Measurements from ENCODE around the gene MYBPH.

The MYBPH gene

GRCh38 chr1:203217139-203217655 lies 41.6 kb upstream of the MYBPH start:
- H3K4me3 ChIP-seq (ENCODE audit: low read depth, low read length), result no peak overlapping the region
- TF ChIP-seq, protein P1, sequence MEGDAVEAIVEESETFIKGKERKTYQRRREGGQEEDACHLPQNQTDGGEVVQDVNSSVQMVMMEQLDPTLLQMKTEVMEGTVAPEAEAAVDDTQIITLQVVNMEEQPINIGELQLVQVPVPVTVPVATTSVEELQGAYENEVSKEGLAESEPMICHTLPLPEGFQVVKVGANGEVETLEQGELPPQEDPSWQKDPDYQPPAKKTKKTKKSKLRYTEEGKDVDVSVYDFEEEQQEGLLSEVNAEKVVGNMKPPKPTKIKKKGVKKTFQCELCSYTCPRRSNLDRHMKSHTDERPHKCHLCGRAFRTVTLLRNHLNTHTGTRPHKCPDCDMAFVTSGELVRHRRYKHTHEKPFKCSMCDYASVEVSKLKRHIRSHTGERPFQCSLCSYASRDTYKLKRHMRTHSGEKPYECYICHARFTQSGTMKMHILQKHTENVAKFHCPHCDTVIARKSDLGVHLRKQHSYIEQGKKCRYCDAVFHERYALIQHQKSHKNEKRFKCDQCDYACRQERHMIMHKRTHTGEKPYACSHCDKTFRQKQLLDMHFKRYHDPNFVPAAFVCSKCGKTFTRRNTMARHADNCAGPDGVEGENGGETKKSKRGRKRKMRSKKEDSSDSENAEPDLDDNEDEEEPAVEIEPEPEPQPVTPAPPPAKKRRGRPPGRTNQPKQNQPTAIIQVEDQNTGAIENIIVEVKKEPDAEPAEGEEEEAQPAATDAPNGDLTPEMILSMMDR (IDR thresholded peaks at IDR 0.05; ENCODE audit: control insufficient read depth, extremely low read depth, insufficient read depth), result no peak
- no peak for DNase-seq (ENCODE audit: low read depth)

DNA sequence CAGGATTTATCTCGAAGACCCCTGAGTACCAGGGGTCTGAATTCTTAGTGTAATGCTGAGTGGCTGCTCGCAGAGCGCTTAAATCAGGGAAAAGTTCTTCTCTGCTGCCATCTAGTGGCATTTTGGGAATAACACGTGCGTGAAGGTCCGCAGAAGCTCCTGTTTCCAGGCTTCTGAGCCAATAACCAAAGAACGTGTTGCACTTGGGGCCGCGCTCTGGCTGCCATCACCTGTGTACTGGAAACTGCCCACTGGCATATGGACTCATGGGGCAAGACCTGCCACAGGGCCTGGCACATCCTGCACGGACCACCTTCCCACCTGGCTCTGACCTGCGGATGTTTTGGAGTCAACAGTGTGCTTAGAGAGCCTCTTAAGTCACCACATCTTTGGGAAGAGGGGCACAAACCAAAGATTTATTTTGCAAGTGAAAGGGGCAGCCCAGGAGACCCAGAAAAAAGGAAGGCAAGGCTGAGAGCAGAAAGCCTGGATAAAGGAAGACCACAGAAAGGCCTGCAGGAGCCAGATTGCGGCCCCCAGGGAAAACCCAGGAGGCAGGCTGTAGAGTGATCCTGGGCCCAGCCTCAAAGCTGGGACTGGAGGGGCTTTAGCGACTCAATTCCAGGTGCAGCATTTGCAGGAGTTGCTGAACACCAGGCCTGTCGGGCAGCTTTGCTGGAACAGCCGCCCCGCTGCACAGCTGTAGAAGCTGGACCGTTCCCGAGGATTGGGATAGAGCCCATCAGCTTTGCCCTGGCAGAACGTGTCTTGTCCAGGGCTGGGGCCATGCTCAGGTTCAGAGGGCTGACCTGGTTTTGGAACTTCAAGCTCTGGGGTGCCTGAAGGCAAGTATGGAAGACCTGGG lies 40.9 kb upstream of the MYBPH start:
- TF ChIP-seq, protein P1 (IDR thresholded peaks at IDR 0.05; ENCODE audit: control insufficient read depth, extremely low read depth, insufficient read depth), result peak; percentile 78
- DNase-seq (ENCODE audit: low read depth), result peak; percentile 38
- no peak overlapping the region for H3K4me3 ChIP-seq (ENCODE audit: low read depth, low read length)

DNA sequence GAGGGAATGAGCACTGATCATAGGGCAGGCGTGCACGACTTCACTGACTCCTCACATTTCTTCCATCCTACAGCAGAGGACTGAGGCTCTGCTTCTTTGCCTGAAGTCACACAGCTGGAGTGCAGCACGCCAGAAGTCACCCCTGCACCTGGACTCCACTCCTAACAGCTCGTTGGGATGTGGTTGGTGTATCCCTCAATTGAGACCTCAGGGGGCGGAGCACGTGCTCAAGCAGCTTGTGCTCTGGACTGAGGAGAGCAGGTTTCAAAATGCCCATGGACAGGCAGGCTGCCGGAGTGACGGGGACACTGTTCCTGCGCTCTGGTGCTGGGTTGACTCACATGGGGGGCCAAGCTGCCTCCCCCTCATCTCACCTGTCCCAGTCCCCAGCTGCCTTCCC lies 39.9 kb upstream of the MYBPH start:
- TF ChIP-seq, protein P1 (IDR thresholded peaks at IDR 0.05; ENCODE audit: control insufficient read depth, extremely low read depth, insufficient read depth), result no peak

DNA sequence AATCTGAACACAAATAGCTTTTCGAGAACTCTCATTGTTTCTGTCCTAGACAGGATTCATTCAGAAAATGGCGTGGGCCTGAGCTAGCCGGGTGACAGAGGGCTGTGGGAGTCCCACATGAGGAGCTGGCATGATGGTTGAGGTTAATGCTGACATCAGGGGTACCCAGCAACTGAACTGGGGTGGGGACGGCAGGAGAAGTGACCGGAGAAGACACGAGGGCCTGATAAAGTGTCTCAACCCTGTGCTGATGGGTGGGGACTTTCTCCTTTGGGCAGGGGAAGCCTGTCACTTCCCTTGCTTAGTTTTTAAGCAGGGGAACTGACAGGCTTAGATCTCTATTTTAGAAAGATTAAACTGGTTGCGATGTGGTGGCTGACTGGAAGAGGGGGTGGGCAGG lies 39.2 kb upstream of the MYBPH start:
- H3K4me3 ChIP-seq (ENCODE audit: low read depth, low read length), result no peak overlapping the region
- no peak for DNase-seq (ENCODE audit: low read depth)
- TF ChIP-seq, protein P1 (IDR thresholded peaks at IDR 0.05; ENCODE audit: control insufficient read depth, extremely low read depth, insufficient read depth), result no peak

More for the DNA sequence above, 39.9 kb upstream of the MYBPH start:
- H3K4me3 ChIP-seq (ENCODE audit: low read depth, low read length), result no peak overlapping the region
- no peak for DNase-seq (ENCODE audit: low read depth)

GRCh38 chr1:203213126-203213525 lies 37.5 kb upstream of the MYBPH start:
- no peak for DNase-seq (ENCODE audit: low read depth)
- TF ChIP-seq, protein P1 (IDR thresholded peaks at IDR 0.05; ENCODE audit: control insufficient read depth, extremely low read depth, insufficient read depth), result no peak
- no peak overlapping the region for H3K4me3 ChIP-seq (ENCODE audit: low read depth, low read length)

- TF ChIP-seq, protein P1 (IDR thresholded peaks at IDR 0.05; ENCODE audit: control insufficient read depth, extremely low read depth, insufficient read depth), result no peak
- DNase-seq (ENCODE audit: low read depth), result no peak
Observed at GRCh38 chr1:203211812-203212211, 36.2 kb upstream of the MYBPH start.

More at GRCh38 chr1:203211812-203212211, 36.2 kb upstream of the MYBPH start:
- no peak overlapping the region for H3K4me3 ChIP-seq (ENCODE audit: low read depth, low read length)

Measured in LNCaP clone FGC (cell line).